GM10847 (cell line): ENCODE data around the gene MATN4.

Experiments
- POLR2A ChIP-seq: IDR thresholded peaks from 2 replicates; pipeline ENCODE4 v1.6.1; 2011; ENCODE audit not compliant: insufficient read length; ENCODE audit errors: extremely low read depth

The MATN4 gene

DNA sequence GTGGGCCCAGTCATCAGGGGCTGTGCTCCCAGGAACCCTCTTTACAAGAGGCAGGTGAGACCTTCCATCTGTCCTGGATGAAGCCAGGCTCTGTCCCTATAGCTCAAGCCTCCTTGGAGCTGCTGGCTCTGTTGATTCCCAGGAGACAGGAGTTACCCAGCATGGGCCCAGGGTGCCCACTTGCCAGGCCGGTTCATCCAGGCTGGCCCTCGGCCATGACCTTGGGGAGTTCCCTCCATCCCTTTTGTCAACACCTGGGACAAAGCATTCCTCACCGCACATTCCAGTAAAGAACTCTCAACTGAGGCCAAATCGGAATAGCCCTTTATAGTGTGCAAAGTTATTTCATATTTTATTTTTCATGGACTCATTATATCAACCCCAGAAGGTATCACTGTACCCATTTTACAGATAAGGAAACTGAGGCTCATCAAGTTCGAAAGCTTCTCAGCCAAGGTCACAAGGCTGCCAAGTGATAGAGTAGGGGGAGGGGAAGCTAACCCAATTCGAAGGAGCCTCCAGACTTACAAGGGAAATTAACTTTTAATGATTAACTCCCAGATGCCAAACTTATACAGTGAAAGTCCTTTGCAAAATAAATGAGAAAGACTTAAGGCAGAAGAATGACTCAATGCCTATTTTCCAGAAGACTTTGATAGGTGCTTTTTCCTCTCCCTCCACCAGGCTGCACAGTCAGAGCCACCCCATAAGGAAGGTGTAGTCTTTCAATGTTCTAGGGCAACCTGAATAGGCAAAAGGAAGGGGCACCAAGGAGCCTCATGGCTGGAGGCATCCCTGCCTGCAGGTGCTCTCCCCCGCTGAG is 21.6 kb upstream of the MATN4 start:
- TF ChIP-seq POLR2A, result no peak

GRCh38 chr20:45328451-45328850 is 20.4 kb upstream of the MATN4 start:
- no peak for TF ChIP-seq POLR2A

GRCh38 chr20:45325371-45325770 is 17.3 kb upstream of the MATN4 start:
- no peak for TF ChIP-seq POLR2A

DNA sequence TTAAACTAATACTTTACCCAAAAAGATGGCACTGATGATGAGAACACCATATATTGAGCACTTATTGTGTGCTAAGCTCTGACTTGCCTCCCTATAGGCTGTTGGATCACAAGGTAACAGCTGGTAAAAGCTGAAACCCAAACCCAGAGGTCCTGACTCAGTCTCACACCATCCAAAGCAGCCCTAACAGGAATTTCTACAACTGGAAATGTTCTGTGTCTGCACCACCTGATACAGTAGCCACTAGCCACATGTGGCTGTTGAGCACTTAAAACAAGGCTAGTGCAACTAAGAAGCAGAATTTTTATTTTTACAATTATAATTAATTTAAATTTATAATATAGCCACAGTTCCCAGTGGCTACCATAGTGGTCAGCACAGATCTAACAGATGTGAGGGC is 15.6 kb upstream of the MATN4 start:
- TF ChIP-seq POLR2A, result no peak

GRCh38 chr20:45322952-45323383 is 14.9 kb upstream of the MATN4 start:
- TF ChIP-seq POLR2A, result no peak

GRCh38 chr20:45320948-45321595 is 13.0 kb upstream of the MATN4 start:
- no peak for TF ChIP-seq POLR2A

DNA sequence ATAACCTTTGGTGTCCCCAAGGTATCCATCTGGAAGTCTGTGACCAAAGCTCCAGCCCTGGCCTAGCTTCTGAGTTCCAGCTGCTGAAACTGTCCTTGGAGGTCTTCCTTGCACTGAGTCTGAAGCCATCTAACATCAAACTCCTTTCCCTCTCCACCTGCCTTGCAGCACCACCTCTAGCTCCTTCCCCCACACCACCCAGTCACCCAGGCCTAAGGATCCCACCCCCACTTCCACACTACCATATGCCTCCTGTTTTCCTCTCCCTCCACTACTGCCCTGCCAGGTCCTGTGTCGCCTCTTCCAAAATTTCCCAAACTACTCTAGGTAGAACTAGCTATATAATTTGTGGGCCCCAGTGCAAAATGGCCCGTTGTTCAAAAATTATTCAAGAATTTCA is 10.8 kb upstream of the MATN4 start:
- no peak for TF ChIP-seq POLR2A

- no peak for TF ChIP-seq POLR2A
Observed at GRCh38 chr20:45318386-45318939, 10.4 kb upstream of the MATN4 start.

GRCh38 chr20:45317826-45318225 is 9.7 kb upstream of the MATN4 start:
- TF ChIP-seq POLR2A, result no peak

DNA sequence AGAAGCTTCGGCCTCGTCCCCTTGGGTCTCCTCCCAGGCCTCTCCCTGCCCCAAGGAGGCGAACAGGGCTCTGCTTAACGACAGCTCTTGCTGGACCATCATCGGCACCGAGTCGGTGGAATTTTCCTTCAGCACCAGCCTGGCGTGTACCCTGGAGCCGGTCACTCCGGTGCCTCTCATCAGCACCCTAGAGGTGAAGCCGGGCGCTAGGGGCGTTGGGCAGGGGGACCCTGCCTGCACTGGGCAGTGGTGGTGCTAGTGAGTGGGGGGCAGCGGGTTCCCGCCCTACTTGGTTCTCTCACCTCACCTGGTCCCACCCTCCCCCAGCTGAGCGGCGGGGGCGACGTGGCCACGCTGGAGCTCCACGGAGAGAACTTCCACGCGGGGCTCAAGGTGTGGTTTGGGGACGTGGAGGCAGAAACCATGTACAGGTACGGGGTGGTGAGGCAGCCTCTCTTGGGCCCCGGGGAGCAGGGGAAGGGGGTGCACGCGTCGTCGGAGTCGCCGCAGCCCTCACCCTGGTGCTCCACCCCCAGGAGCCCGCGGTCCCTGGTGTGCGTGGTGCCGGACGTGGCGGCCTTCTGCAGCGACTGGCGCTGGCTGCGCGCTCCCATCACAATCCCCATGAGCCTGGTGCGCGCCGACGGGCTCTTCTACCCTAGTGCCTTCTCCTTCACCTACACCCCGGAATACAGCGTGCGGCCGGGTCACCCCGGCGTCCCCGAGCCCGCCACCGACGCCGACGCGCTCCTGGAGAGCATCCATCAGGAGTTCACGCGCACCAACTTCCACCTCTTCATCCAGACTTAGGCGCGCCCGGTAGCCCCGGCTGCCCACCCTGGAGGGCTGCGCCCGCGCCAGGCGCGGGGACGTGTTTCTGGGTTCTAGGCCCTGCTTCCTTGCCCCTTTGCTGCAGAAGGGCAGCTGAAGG is 8.3 kb upstream of the MATN4 start:
- TF ChIP-seq POLR2A, result no peak

DNA sequence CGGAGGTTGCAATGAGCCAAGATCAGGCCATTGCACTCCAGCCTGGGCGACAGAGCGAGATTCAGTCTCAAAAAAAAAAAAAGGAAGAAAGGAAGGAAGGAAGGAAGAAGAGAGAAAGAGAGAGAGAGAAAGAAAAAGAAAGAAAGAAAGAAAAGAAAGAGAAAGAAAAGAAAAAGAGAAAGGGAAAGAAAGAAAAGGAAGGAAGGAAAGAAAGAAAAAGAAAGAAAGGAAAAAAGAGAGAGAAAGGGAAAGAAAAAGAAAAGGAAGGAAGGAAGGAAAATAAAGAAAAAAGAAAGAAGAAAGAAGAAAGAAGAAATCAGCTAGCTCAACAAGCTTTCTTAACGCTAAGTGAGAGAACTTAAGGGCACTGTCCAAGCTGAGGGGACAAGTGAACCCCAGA is 7.6 kb upstream of the MATN4 start:
- no peak for TF ChIP-seq POLR2A

- no peak for TF ChIP-seq POLR2A
Observed at GRCh38 chr20:45313943-45314342, 5.8 kb upstream of the MATN4 start.

DNA sequence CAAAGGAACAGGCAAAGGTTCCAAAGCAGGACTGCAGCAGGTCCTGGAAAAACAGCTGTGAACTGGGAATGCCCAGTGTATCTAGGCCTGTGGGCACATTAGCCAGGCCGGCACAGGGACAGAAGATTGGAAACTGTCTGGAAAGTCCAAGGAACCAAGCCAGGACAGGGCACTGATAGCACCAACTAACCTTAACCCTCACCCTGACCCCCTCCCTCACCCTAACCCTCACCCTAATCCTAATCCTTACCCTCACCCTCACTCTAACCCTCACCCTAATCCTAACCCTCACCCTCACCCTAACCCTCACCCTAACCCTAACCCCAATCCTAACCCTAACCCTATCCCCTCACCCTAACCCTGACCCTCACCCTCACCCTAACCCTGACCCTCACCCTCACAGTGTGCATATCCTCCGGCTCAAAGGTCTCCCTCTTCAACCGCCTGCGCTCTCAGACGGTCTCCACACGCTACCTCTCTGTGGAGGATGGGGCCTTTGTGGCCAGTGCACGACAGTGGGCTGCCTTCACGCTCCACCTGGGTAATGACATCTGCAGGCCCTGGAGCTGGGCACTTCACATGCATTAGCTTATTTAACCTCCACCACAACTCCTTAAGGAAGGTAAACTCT is 5.1 kb upstream of the MATN4 start:
- no peak for TF ChIP-seq POLR2A

GRCh38 chr20:45312241-45312640 is 4.1 kb upstream of the MATN4 start:
- no peak for TF ChIP-seq POLR2A

GRCh38 chr20:45311589-45312211 is 3.6 kb upstream of the MATN4 start:
- no peak for TF ChIP-seq POLR2A

DNA sequence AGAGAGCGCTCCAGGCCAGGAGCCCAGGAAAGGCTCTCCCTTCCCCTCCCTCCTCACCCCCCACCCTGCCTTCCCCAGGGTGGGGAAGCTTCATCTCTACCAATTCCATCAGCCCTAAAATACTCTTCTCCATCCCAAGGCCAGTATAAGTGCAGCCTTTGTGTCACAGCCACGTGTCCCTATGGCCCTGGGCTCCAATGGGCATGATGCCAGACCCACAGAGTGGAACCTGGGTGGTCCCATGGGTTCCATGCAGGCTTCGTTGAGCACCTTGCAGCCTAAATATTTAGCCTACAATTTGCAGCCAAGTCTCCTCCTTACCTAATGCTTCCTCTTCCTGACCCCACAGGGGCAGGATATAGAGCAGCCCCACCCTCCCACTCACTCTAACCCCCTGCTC is 976 bp upstream of the MATN4 start:
- no peak for TF ChIP-seq POLR2A
